ENCODE measurements around the gene SAMD15. TPM values are rescaled to one million over a fixed set of nuclear protein-coding genes. Genes with fewer than 3 reads are reported as not detected.

SAMD15 gene
- total and polyA plus RNA-seq, 8 donors, result 1.7 to 5.7 (median 4.3) TPM

DNA sequence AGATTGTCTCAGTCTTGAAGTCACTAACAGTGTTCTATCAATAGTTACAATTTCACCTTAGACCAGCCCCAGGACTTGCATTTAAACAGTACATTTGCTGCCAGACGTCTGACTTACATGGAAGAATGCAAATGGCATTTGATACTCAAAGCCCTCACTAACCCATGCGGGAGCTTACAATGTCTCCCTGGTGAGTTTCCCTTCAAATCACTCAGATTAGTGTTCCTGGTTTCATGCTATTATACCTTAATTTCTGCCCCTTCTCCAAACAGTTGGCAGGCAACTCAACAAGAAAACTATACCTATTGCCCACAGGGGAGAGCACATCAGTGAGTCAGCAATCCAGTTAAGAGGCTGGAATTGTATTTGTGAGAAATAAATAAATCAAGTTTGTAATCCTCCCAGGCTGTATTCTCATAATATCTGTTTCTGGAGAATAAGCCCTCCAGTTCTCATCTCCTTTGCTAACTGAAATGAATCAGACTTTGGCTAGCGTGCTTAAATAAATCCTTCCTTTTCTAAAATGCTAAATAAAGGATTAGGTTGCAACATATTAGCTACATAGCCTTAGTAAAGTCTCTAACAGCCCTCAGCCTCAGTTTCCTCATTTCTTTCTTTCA is 32.7 kb upstream of the SAMD15 start:
- Histone ChIP-seq H3K9me3 (no peaks in the 10 kb centered on the region), H3K4me3 (no peak overlapping the region), H3K4me1 (peaks cover 0 to 8% of the 10 kb centered on the region in 2 donors), H3K36me3 (peaks cover 0 to 50% of the 10 kb centered on the region in 2 donors), H3K27ac (no peak overlapping the region), H3K27me3 (no peaks in the 10 kb centered on the region)
- intact Hi-C loops (cut with DNase I), result no loop called here
- TF ChIP-seq, protein P1, sequence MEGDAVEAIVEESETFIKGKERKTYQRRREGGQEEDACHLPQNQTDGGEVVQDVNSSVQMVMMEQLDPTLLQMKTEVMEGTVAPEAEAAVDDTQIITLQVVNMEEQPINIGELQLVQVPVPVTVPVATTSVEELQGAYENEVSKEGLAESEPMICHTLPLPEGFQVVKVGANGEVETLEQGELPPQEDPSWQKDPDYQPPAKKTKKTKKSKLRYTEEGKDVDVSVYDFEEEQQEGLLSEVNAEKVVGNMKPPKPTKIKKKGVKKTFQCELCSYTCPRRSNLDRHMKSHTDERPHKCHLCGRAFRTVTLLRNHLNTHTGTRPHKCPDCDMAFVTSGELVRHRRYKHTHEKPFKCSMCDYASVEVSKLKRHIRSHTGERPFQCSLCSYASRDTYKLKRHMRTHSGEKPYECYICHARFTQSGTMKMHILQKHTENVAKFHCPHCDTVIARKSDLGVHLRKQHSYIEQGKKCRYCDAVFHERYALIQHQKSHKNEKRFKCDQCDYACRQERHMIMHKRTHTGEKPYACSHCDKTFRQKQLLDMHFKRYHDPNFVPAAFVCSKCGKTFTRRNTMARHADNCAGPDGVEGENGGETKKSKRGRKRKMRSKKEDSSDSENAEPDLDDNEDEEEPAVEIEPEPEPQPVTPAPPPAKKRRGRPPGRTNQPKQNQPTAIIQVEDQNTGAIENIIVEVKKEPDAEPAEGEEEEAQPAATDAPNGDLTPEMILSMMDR (IDR thresholded peaks at IDR 0.05), result no peak
- DNase-seq (no peak), ATAC-seq (no peak)

DNA sequence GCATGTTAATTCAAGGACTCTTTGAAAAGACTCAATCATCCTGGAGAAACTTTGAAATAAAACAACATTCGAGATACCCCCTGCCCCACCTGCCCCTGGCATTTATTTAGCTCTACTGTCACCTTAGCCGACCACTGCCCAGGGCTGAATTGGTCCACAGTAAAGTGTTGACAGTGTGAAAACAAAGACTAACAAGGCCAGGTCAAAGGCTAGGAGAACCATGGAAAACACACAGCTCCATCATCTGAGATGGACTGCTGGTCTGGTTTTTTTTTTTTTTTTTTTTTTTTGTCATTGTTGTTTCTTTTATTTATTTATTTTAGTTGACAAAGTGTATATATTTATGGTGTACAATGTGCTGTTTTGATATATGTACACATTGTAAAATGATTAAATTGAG is 30.7 kb upstream of the SAMD15 start:
- Histone ChIP-seq H3K4me3 (no peak overlapping the region), H3K9me3 (no peaks in the 10 kb centered on the region), H3K4me1 (peaks cover 0 to 8% of the 10 kb centered on the region in 2 donors), H3K27me3 (no peaks in the 10 kb centered on the region), H3K27ac (no peak overlapping the region), H3K36me3 (peaks cover 0 to 40% of the 10 kb centered on the region in 2 donors)
- intact Hi-C loops (cut with DNase I), result no loop called here
- TF ChIP-seq, protein P1 (IDR thresholded peaks at IDR 0.05), result no peak
- DNase-seq, result no peak
- no peak for ATAC-seq

DNA sequence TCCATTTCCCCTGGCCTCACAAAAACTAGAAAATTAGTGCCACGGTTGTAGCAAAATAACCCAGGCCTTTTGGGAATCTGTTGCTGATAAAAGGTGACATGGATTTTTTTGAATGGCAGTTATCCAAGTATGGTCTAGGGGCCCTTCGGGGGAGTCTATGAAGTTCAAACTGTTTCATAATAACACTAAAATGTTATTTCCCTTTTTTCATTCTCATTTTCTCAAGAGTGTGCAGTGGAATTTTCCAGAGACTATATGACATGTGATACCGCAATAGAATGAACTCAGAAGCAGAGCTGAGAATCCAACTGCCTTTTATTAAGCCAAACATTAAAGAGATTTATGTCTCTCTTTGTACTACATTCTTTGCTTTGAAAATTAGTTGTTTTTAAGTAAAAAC is 29.4 kb upstream of the SAMD15 start:
- TF ChIP-seq, protein P1 (IDR thresholded peaks at IDR 0.05), result no peak
- ATAC-seq (peak; percentile 41), DNase-seq (peak in 2 of 4 donors; percentile 4 to 5)
- Histone ChIP-seq H3K36me3 (peaks cover 0 to 28% of the 10 kb centered on the region in 2 donors), H3K4me1 (peaks cover 0 to 8% of the 10 kb centered on the region in 2 donors), H3K27me3 (no peaks in the 10 kb centered on the region), H3K27ac (peak overlapping the region; percentile 16 to 53), H3K4me3 (no peak overlapping the region), H3K9me3 (no peaks in the 10 kb centered on the region)
- intact Hi-C loops (cut with DNase I), result no loop called here

DNA sequence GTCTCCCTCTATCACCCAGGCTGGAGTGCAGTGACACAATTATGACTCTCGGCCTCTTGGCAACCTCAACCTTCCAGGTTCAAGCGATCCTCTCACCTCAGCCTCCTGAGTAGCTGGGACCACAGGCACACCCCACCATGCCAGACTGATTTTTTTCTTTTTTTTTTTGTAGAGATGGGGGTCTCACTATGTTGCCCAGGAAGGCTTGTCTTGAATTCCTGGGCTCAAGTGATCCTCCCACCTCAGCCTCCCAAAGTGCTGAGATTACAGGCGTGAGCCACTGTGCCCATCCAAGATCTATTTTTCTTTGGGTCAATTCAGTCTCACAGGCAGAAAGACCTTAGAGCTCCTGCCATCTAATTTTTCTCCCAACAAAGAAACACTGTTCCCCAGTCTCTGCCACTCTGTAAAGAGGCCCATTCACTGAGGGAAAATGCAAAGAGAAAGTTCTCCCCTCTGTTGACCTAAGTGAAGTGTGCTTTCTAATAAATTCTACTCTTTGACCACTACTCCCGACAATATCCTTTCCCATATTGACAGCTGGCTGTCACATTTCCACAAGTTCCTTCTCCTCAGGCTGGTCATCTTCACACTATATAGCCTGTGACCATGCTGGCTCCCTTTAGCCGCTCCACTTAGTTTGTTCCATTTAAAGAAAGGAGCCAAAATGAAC is 23.6 kb upstream of the SAMD15 start:
- TF ChIP-seq, protein P1 (IDR thresholded peaks at IDR 0.05), result no peak
- Histone ChIP-seq H3K27ac (no peak overlapping the region), H3K4me3 (no peak overlapping the region), H3K9me3 (no peaks in the 10 kb centered on the region), H3K4me1 (no peaks in the 10 kb centered on the region), H3K27me3 (no peaks in the 10 kb centered on the region), H3K36me3 (peaks cover 0 to 10% of the 10 kb centered on the region in 2 donors)
- DNase-seq (no peak), ATAC-seq (no peak)
- intact Hi-C loops (cut with DNase I), result no loop called here

DNA sequence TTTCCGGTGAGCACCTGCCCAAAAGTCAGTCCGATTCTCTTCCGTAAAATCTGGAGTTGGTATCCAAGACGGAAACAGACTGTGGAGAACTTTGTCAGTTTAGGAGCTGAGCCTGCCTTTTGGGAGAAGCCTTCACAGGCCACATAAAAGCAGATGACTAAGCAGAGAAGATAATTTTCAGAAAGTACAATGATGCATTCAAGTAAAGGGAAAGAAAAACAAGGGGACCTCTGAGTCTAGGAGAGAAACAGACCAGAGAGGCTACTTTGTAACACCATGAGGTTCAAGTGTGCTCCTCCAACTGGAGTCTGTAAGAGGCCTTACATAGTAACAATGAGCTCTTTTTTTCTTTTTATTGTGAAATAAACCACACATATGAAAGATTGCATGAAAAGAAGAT is 21.4 kb upstream of the SAMD15 start:
- no peaks in the 10 kb centered on the region for H3K27me3 ChIP-seq
- H3K27ac ChIP-seq, result no peak overlapping the region
- no peaks in the 10 kb centered on the region for H3K9me3 ChIP-seq
- TF ChIP-seq, protein P1 (IDR thresholded peaks at IDR 0.05), result no peak
- ATAC-seq (no peak), DNase-seq (no peak)
- intact Hi-C loops (cut with DNase I), result no loop called here
- H3K36me3 ChIP-seq, result peaks cover 0 to 2% of the 10 kb centered on the region in 2 donors
- H3K4me1 ChIP-seq, result no peaks in the 10 kb centered on the region
- H3K4me3 ChIP-seq, result no peak overlapping the region
